OCI-LY1 (cell line): ENCODE results near the gene DCLK1.

Experiments
- H2AFZ ChIP-seq: fragments of 200-600 bp; sonication (generic), shearing (Covaris generic); 2 replicates; pipeline ENCODE4 v1.6.0; 2014; ENCODE audit warnings: antibody characterized with exemption, mild to moderate bottlenecking, low read length
- H3F3A ChIP-seq: fragments of 200-600 bp; sonication (generic), shearing (Covaris generic); 2 replicates; pipeline ENCODE4 v1.6.0; 2014; ENCODE audit warnings: mild to moderate bottlenecking, antibody characterized with exemption, low read length, moderate library complexity; ENCODE audit not compliant: insufficient read depth
- H3K27ac ChIP-seq: fragments of 200-600 bp; sonication (generic); 2 replicates; pipeline ENCODE4 v1.5.1; 2014; ENCODE audit warnings: low read length, mixed run types, mild to moderate bottlenecking, low read depth; ENCODE audit not compliant: poor library complexity, severe bottlenecking
- H3K27me3 ChIP-seq: fragments of 200-600 bp; sonication (generic); 2 replicates; pipeline ENCODE4 v1.6.0; 2014; ENCODE audit warnings: antibody characterized with exemption, mild to moderate bottlenecking, low read length, moderate library complexity; ENCODE audit not compliant: insufficient read depth
- H3K36me3 ChIP-seq: fragments of 200-600 bp; sonication (generic); 2 replicates; pipeline ENCODE4 v1.6.1; 2014; ENCODE audit warnings: mild to moderate bottlenecking, antibody characterized with exemption, low read length, moderate library complexity, mixed read lengths; ENCODE audit not compliant: insufficient read depth
- H3K4me1 ChIP-seq: fragments of 200-600 bp; sonication (generic); 2 replicates; pipeline ENCODE4 v1.5.1; 2014; ENCODE audit warnings: mild to moderate bottlenecking, low read length, moderate library complexity; ENCODE audit not compliant: insufficient read depth, severe bottlenecking
- H3K4me2 ChIP-seq: fragments of 200-600 bp; sonication (generic), shearing (Covaris generic); 2 replicates; pipeline ENCODE4 v1.6.1; 2014; ENCODE audit warnings: low read length
- H3K4me3 ChIP-seq: fragments of 200-600 bp; sonication (generic); 2 replicates; pipeline ENCODE4 v1.5.1; 2014; ENCODE audit warnings: low read length, low read depth, mild to moderate bottlenecking, mixed read lengths; ENCODE audit not compliant: poor library complexity, severe bottlenecking
- H3K79me2 ChIP-seq: fragments of 200-600 bp; shearing (Covaris generic); 2 replicates; pipeline ENCODE4 v1.6.1; 2016; ENCODE audit warnings: mixed run types, low read length, mixed read lengths; ENCODE audit not compliant: insufficient read depth
- H3K9ac ChIP-seq: fragments of 200-600 bp; sonication (generic), shearing (Covaris generic); 2 replicates; pipeline ENCODE4 v1.6.1; 2014; ENCODE audit warnings: mild to moderate bottlenecking, low read length, mixed read lengths
- H3K9me2 ChIP-seq: fragments of 200-600 bp; sonication (generic), shearing (Covaris generic); 2 replicates; pipeline ENCODE4 v1.6.1; 2014; ENCODE audit warnings: low read depth, mild to moderate bottlenecking, low read length, mixed read lengths
- H3K9me3 ChIP-seq: fragments of 200-600 bp; shearing (Covaris generic); 2 replicates; pipeline ENCODE4 v1.6.1; 2014; ENCODE audit warnings: low read length, mixed read lengths
- H4K20me1 ChIP-seq: fragments of 200-600 bp; sonication (generic), shearing (Covaris generic); 2 replicates; pipeline ENCODE4 v1.6.0; 2016; ENCODE audit warnings: mild to moderate bottlenecking, low read length; ENCODE audit not compliant: insufficient read depth
- CTCF ChIP-seq: fragments of 200-600 bp; sonication (generic), shearing (Covaris generic); IDR thresholded peaks from 2 replicates; pipeline ENCODE4 v1.5.1; 2017; ENCODE audit warnings: mild to moderate bottlenecking, antibody characterized with exemption, low read length, moderate library complexity, mixed read lengths
- EZH2 ChIP-seq: fragments of 200-600 bp; sonication (generic), shearing (Covaris generic); IDR thresholded peaks from 2 replicates; pipeline ENCODE4 v1.8.0; 2017; ENCODE audit warnings: borderline replicate concordance, mixed run types, mild to moderate bottlenecking, antibody characterized with exemption, low read length, moderate library complexity, mixed read lengths

DCLK1 gene

GRCh38 chr13:35787937-35788336, 343.2 kb downstream of the DCLK1 start:
- H3K9me3 ChIP-seq = no peaks in the 10 kb centered on the region
- H3K79me2 ChIP-seq = no peaks in the 10 kb centered on the region
- no peaks in the 10 kb centered on the region for H4K20me1 ChIP-seq
- no peak overlapping the region for H3K27ac ChIP-seq
- H3K4me3 ChIP-seq = no peak overlapping the region
- no peaks in the 10 kb centered on the region for H3K27me3 ChIP-seq
- H3F3A ChIP-seq = no peaks in the 10 kb centered on the region
- no peak overlapping the region for H2AFZ ChIP-seq
- no peaks in the 10 kb centered on the region for H3K4me1 ChIP-seq
- H3K4me2 ChIP-seq = no peak overlapping the region
- TF ChIP-seq CTCF = no peak
- TF ChIP-seq EZH2 = no peak
- no peak overlapping the region for H3K9ac ChIP-seq
- no peaks in the 10 kb centered on the region for H3K9me2 ChIP-seq
- H3K36me3 ChIP-seq = no peaks in the 10 kb centered on the region

GRCh38 chr13:35785576-35786303, 345.4 kb downstream of the DCLK1 start:
- Histone ChIP-seq H3K9me2 (no peaks in the 10 kb centered on the region), H3K36me3 (no peaks in the 10 kb centered on the region), H3K9me3 (no peaks in the 10 kb centered on the region), H2AFZ (no peak overlapping the region), H3F3A (no peaks in the 10 kb centered on the region), H3K4me3 (no peak overlapping the region), H3K27ac (no peak overlapping the region), H3K27me3 (no peaks in the 10 kb centered on the region), H3K4me2 (no peak overlapping the region), H3K9ac (no peak overlapping the region), H3K4me1 (no peaks in the 10 kb centered on the region), H3K79me2 (no peaks in the 10 kb centered on the region), H4K20me1 (no peaks in the 10 kb centered on the region)
- TF ChIP-seq EZH2 (no peak), CTCF (no peak)

- Histone ChIP-seq H3K9ac (no peak overlapping the region), H3K36me3 (no peaks in the 10 kb centered on the region), H3K79me2 (no peaks in the 10 kb centered on the region), H3K9me3 (no peaks in the 10 kb centered on the region), H3K4me3 (no peak overlapping the region), H3F3A (no peaks in the 10 kb centered on the region), H3K4me2 (no peak overlapping the region), H3K27ac (no peak overlapping the region), H3K27me3 (no peaks in the 10 kb centered on the region), H3K4me1 (no peaks in the 10 kb centered on the region), H4K20me1 (no peaks in the 10 kb centered on the region), H2AFZ (no peak overlapping the region), H3K9me2 (no peaks in the 10 kb centered on the region)
- TF ChIP-seq CTCF (no peak), EZH2 (no peak)
These were observed 346.8 kb downstream of the DCLK1 start for GRCh38 chr13:35784286-35784951.
